HEK293 (cell line): Measurements from ENCODE around the gene SAV1.

Experiments
- GLI2 ChIP-seq: fragments of 450-650 bp; formaldehyde crosslinking; IDR thresholded peaks from 2 replicates; pipeline ENCODE4; 2017; ENCODE audit warnings: missing biosample characterization, missing genetic modification characterization, low read depth, borderline replicate concordance
- WT1 ChIP-seq: fragments of 450-650 bp; formaldehyde crosslinking; IDR thresholded peaks from 2 replicates; pipeline ENCODE4 v1.5.1; 2016; ENCODE audit warnings: missing biosample characterization, missing genetic modification characterization
- ZFHX2 ChIP-seq: fragments of 450-650 bp; formaldehyde crosslinking; conservative IDR thresholded peaks from 2 replicates; pipeline ENCODE4 v1.5.1; 2016; ENCODE audit warnings: missing biosample characterization, missing genetic modification characterization
- ZNF132 ChIP-seq: fragments of 450-650 bp; formaldehyde crosslinking; IDR thresholded peaks from 2 replicates; pipeline ENCODE4 v1.5.1; 2017; ENCODE audit warnings: missing biosample characterization, missing genetic modification characterization, borderline replicate concordance
- ZNF2 ChIP-seq: fragments of 450-650 bp; formaldehyde crosslinking; IDR thresholded peaks from 2 replicates; pipeline ENCODE4 v1.5.1; 2016; ENCODE audit warnings: missing biosample characterization, missing genetic modification characterization
- ZNF266 ChIP-seq: fragments of 450-650 bp; formaldehyde crosslinking; IDR thresholded peaks from 2 replicates; pipeline ENCODE4 v1.5.1; 2016; ENCODE audit warnings: missing biosample characterization, missing genetic modification characterization, low read depth
- ZNF501 ChIP-seq: fragments of 450-650 bp; formaldehyde crosslinking; IDR thresholded peaks from 2 replicates; pipeline ENCODE4 v1.5.1; 2016; ENCODE audit warnings: missing biosample characterization, missing genetic modification characterization
- ZNF596 ChIP-seq: fragments of 450-650 bp; IDR thresholded peaks from 2 replicates; pipeline ENCODE4 v1.5.0; 2018; ENCODE audit warnings: missing biosample characterization, mild to moderate bottlenecking, missing genetic modification characterization, moderate library complexity
- ZNF621 ChIP-seq: fragments of 450-650 bp; formaldehyde crosslinking; IDR thresholded peaks from 2 replicates; pipeline ENCODE4 v1.5.1; 2017; ENCODE audit warnings: missing biosample characterization, missing genetic modification characterization
- ZNF624 ChIP-seq: fragments of 450-650 bp; formaldehyde crosslinking; IDR thresholded peaks from 2 replicates; pipeline ENCODE4 v1.5.1; 2017; ENCODE audit warnings: missing biosample characterization, missing genetic modification characterization
- ZNF658 ChIP-seq: fragments of 450-650 bp; formaldehyde crosslinking; IDR thresholded peaks from 2 replicates; pipeline ENCODE4; 2016; ENCODE audit warnings: missing biosample characterization, missing genetic modification characterization
- ZNF670 ChIP-seq: fragments of 450-650 bp; formaldehyde crosslinking; IDR thresholded peaks from 2 replicates; pipeline ENCODE4 v1.5.1; 2016; ENCODE audit warnings: missing biosample characterization, missing genetic modification characterization, low read depth
- ZNF747 ChIP-seq: fragments of 450-650 bp; formaldehyde crosslinking; IDR thresholded peaks from 2 replicates; pipeline ENCODE4 v1.5.1; 2016; ENCODE audit warnings: missing biosample characterization, missing genetic modification characterization
- ZNF792 ChIP-seq: fragments of 450-650 bp; formaldehyde crosslinking; IDR thresholded peaks from 2 replicates; pipeline ENCODE4 v1.5.1; 2016; ENCODE audit warnings: missing biosample characterization, missing genetic modification characterization
- TF ChIP-seq, protein P1 (sequence below): fragments of 450-650 bp; formaldehyde crosslinking; IDR thresholded peaks from 2 replicates; pipeline ENCODE4 v1.5.1; 2016; ENCODE audit warnings: missing biosample characterization, missing genetic modification characterization, borderline replicate concordance
- TF ChIP-seq, protein P2 (sequence below): fragments of 450-650 bp; formaldehyde crosslinking; IDR thresholded peaks from 2 replicates; pipeline ENCODE4 v1.5.1; 2016; ENCODE audit warnings: missing biosample characterization, missing genetic modification characterization, borderline replicate concordance
- TF ChIP-seq, protein P3 (sequence below): fragments of 450-650 bp; formaldehyde crosslinking; IDR thresholded peaks from 2 replicates; pipeline ENCODE4 v1.5.1; 2016; ENCODE audit warnings: missing biosample characterization, missing genetic modification characterization
- TF ChIP-seq, protein P4 (sequence below): fragments of 450-650 bp; formaldehyde crosslinking; IDR thresholded peaks from 2 replicates; pipeline ENCODE4 v1.5.1; 2016; ENCODE audit warnings: missing biosample characterization, missing genetic modification characterization
- TF ChIP-seq, protein P5 (sequence below): fragments of 450-650 bp; formaldehyde crosslinking; IDR thresholded peaks from 2 replicates; pipeline ENCODE4 v1.5.1; 2016; ENCODE audit warnings: missing biosample characterization, missing genetic modification characterization
- TF ChIP-seq, protein P6 (sequence below): fragments of 450-650 bp; formaldehyde crosslinking; IDR thresholded peaks from 2 replicates; pipeline ENCODE4 v1.5.1; 2016; ENCODE audit warnings: missing biosample characterization, missing genetic modification characterization, low read depth
- TF ChIP-seq, protein P7 (sequence below): fragments of 450-650 bp; formaldehyde crosslinking; IDR thresholded peaks from 2 replicates; pipeline ENCODE4 v1.5.1; 2017; ENCODE audit warnings: missing biosample characterization, missing genetic modification characterization

The SAV1 gene

DNA sequence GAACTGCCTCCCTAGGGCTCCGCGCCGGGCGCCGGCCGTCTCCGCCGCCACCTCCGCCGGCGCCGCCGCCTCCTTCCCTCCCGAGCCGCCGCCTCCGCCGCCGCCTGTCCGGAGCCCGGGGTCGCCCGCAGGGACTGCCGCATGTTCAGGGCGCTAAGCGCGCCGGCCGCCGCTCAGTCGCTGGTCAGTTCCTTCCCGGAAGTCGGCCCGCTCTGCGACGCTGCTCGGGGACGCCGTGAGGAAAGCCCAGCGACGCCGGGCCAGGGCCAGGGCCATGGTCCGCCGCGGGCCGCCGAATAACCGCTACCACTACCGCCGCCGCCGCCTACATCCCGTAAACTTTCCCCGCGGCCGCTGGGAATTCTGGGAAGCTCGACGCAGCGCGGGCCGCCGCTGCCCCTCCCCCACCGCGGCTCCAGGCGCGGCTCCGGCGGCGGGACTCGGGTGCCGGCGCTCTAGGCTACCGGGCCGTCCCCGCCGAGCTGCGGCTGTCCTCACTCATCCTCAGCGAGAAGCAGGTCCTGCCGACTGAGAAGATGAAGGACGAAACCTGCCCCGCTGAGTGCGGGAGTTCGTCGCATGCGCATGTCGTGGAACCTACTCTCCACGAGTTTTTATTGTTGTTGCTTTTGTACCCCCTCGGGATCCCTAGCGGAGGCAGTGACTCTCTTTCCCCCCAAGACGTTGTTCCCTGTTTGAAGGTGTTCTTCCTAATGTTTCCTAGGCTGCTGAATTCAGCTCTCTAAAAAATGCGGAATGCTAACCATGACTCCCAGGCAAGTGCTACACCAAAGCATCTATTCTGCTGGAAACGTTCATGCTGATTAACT lies at the start of gene SAV1 (continued):
- TF ChIP-seq ZNF670 (tag by site-specific recombination) (no peak), ZNF132 (no peak), ZNF792 (tag by site-specific recombination) (no peak), GLI2 (tag by site-specific recombination) (no peak), ZNF658 (tag by site-specific recombination) (no peak), ZNF501 (tag by site-specific recombination) (peak; percentile 63; the same call in 1 of the 2 replicates), ZFHX2 (tag by site-specific recombination) (peak; percentile 59), ZNF266 (tag by site-specific recombination) (no peak), ZNF2 (tag by site-specific recombination) (peak; percentile 65; the same call in 1 of the 2 replicates), ZNF596 (no peak), WT1 (tag by site-specific recombination) (no peak), ZNF747 (tag by site-specific recombination) (no peak), ZNF624 (no peak), ZNF621 (tag by site-specific recombination) (no peak)
- TF ChIP-seq, protein P1, sequence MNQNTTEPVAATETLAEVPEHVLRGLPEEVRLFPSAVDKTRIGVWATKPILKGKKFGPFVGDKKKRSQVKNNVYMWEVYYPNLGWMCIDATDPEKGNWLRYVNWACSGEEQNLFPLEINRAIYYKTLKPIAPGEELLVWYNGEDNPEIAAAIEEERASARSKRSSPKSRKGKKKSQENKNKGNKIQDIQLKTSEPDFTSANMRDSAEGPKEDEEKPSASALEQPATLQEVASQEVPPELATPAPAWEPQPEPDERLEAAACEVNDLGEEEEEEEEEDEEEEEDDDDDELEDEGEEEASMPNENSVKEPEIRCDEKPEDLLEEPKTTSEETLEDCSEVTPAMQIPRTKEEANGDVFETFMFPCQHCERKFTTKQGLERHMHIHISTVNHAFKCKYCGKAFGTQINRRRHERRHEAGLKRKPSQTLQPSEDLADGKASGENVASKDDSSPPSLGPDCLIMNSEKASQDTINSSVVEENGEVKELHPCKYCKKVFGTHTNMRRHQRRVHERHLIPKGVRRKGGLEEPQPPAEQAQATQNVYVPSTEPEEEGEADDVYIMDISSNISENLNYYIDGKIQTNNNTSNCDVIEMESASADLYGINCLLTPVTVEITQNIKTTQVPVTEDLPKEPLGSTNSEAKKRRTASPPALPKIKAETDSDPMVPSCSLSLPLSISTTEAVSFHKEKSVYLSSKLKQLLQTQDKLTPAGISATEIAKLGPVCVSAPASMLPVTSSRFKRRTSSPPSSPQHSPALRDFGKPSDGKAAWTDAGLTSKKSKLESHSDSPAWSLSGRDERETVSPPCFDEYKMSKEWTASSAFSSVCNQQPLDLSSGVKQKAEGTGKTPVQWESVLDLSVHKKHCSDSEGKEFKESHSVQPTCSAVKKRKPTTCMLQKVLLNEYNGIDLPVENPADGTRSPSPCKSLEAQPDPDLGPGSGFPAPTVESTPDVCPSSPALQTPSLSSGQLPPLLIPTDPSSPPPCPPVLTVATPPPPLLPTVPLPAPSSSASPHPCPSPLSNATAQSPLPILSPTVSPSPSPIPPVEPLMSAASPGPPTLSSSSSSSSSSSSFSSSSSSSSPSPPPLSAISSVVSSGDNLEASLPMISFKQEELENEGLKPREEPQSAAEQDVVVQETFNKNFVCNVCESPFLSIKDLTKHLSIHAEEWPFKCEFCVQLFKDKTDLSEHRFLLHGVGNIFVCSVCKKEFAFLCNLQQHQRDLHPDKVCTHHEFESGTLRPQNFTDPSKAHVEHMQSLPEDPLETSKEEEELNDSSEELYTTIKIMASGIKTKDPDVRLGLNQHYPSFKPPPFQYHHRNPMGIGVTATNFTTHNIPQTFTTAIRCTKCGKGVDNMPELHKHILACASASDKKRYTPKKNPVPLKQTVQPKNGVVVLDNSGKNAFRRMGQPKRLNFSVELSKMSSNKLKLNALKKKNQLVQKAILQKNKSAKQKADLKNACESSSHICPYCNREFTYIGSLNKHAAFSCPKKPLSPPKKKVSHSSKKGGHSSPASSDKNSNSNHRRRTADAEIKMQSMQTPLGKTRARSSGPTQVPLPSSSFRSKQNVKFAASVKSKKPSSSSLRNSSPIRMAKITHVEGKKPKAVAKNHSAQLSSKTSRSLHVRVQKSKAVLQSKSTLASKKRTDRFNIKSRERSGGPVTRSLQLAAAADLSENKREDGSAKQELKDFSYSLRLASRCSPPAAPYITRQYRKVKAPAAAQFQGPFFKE: no peak
- TF ChIP-seq, protein P2, sequence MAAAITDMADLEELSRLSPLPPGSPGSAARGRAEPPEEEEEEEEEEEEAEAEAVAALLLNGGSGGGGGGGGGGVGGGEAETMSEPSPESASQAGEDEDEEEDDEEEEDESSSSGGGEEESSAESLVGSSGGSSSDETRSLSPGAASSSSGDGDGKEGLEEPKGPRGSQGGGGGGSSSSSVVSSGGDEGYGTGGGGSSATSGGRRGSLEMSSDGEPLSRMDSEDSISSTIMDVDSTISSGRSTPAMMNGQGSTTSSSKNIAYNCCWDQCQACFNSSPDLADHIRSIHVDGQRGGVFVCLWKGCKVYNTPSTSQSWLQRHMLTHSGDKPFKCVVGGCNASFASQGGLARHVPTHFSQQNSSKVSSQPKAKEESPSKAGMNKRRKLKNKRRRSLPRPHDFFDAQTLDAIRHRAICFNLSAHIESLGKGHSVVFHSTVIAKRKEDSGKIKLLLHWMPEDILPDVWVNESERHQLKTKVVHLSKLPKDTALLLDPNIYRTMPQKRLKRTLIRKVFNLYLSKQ (tag by site-specific recombination): no peak
- TF ChIP-seq, protein P3, sequence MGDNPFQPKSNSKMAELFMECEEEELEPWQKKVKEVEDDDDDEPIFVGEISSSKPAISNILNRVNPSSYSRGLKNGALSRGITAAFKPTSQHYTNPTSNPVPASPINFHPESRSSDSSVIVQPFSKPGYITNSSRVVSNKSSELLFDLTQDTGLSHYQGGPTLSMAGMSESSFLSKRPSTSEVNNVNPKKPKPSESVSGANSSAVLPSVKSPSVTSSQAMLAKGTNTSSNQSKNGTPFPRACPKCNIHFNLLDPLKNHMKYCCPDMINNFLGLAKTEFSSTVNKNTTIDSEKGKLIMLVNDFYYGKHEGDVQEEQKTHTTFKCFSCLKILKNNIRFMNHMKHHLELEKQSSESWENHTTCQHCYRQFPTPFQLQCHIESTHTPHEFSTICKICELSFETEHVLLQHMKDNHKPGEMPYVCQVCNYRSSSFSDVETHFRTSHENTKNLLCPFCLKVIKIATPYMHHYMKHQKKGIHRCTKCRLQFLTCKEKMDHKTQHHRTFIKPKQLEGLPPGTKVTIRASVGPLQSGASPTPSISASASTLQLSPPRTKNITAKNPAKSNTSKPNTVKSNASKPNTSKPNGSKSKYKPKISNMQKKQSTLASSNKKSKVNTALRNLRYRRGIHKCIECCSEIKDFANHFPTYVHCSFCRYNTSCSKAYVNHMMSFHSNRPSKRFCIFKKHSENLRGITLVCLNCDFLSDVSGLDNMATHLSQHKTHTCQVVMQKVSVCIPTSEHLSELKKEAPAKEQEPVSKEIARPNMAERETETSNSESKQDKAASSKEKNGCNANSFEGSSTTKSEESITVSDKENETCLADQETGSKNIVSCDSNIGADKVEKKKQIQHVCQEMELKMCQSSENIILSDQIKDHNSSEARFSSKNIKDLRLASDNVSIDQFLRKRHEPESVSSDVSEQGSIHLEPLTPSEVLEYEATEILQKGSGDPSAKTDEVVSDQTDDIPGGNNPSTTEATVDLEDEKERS (tag by site-specific recombination): no peak
- TF ChIP-seq, protein P4, sequence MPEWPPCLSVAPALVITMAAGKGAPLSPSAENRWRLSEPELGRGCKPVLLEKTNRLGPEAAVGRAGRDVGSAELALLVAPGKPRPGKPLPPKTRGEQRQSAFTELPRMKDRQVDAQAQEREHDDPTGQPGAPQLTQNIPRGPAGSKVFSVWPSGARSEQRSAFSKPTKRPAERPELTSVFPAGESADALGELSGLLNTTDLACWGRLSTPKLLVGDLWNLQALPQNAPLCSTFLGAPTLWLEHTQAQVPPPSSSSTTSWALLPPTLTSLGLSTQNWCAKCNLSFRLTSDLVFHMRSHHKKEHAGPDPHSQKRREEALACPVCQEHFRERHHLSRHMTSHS (tag by site-specific recombination): no peak
- TF ChIP-seq, protein P5, sequence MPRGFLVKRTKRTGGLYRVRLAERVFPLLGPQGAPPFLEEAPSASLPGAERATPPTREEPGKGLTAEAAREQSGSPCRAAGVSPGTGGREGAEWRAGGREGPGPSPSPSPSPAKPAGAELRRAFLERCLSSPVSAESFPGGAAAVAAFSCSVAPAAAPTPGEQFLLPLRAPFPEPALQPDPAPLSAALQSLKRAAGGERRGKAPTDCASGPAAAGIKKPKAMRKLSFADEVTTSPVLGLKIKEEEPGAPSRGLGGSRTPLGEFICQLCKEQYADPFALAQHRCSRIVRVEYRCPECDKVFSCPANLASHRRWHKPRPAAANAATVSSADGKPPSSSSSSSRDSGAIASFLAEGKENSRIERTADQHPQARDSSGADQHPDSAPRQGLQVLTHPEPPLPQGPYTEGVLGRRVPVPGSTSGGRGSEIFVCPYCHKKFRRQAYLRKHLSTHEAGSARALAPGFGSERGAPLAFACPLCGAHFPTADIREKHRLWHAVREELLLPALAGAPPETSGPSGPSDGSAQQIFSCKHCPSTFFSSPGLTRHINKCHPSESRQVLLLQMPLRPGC (tag by site-specific recombination): peak; percentile 14; the same call in 1 of the 2 replicates
- TF ChIP-seq, protein P6, sequence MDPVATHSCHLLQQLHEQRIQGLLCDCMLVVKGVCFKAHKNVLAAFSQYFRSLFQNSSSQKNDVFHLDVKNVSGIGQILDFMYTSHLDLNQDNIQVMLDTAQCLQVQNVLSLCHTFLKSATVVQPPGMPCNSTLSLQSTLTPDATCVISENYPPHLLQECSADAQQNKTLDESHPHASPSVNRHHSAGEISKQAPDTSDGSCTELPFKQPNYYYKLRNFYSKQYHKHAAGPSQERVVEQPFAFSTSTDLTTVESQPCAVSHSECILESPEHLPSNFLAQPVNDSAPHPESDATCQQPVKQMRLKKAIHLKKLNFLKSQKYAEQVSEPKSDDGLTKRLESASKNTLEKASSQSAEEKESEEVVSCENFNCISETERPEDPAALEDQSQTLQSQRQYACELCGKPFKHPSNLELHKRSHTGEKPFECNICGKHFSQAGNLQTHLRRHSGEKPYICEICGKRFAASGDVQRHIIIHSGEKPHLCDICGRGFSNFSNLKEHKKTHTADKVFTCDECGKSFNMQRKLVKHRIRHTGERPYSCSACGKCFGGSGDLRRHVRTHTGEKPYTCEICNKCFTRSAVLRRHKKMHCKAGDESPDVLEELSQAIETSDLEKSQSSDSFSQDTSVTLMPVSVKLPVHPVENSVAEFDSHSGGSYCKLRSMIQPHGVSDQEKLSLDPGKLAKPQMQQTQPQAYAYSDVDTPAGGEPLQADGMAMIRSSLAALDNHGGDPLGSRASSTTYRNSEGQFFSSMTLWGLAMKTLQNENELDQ (tag by site-specific recombination): no peak
- TF ChIP-seq, protein P7, sequence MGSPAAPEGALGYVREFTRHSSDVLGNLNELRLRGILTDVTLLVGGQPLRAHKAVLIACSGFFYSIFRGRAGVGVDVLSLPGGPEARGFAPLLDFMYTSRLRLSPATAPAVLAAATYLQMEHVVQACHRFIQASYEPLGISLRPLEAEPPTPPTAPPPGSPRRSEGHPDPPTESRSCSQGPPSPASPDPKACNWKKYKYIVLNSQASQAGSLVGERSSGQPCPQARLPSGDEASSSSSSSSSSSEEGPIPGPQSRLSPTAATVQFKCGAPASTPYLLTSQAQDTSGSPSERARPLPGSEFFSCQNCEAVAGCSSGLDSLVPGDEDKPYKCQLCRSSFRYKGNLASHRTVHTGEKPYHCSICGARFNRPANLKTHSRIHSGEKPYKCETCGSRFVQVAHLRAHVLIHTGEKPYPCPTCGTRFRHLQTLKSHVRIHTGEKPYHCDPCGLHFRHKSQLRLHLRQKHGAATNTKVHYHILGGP: no peak
